HEK293T (cell line): Measurements from ENCODE around the gene IL6R.

Experiments used
- ARNT ChIP-seq: fragments of 450-650 bp; IDR thresholded peaks from 2 replicates; pipeline ENCODE4 v1.6.1; 2017; ENCODE audit warnings: mild to moderate bottlenecking
- ELF4 ChIP-seq: fragments of 450-650 bp; IDR thresholded peaks from 2 replicates; pipeline ENCODE4 v1.6.1; 2017; ENCODE audit warnings: antibody characterized with exemption
- FOXK2 ChIP-seq: fragments of 450-650 bp; IDR thresholded peaks from 2 replicates; pipeline ENCODE4 v1.6.1; 2016; ENCODE audit warnings: mild to moderate bottlenecking
- FOXM1 ChIP-seq: fragments of 450-650 bp; IDR thresholded peaks from 2 replicates; pipeline ENCODE4 v1.6.1; 2017; ENCODE audit warnings: mild to moderate bottlenecking, borderline replicate concordance
- HDGF ChIP-seq: fragments of 450-650 bp; IDR thresholded peaks from 2 replicates; pipeline ENCODE4 v1.6.1; 2017; ENCODE audit warnings: antibody characterized with exemption, borderline replicate concordance
- SP1 ChIP-seq: fragments of 450-650 bp; IDR thresholded peaks from 2 replicates; pipeline ENCODE4 v1.6.1; 2017
- TARDBP ChIP-seq: fragments of 450-650 bp; IDR thresholded peaks from 2 replicates; pipeline ENCODE4 v1.6.1; 2016

- TF ChIP-seq HDGF: no peak
- no peak for TF ChIP-seq SP1
- TF ChIP-seq ELF4: no peak
- TF ChIP-seq FOXK2: no peak
- TF ChIP-seq ARNT: no peak
- no peak for TF ChIP-seq TARDBP
- no peak for TF ChIP-seq FOXM1
Measured at GRCh38 chr1:154469844-154470560, 64.9 kb downstream of the IL6R start.
